SK-N-MC (cell line): ENCODE results near the gene CA10.

Experiments used
- DNase-seq: peaks from one replicate; pipeline ENCODE4 v3.0.0-alpha.2; 2011; ENCODE audit warnings: low read depth, low spot score
- H3K27ac ChIP-seq: fragments of 200-600 bp; sonication (generic); 2 replicates; pipeline ENCODE4 v1.5.1; 2016; ENCODE audit warnings: mixed run types
- H3K36me3 ChIP-seq: fragments of 200-600 bp; sonication (generic); 2 replicates; pipeline ENCODE4 v1.6.1; 2017; ENCODE audit warnings: antibody characterized with exemption, low read length, mixed read lengths; ENCODE audit not compliant: insufficient read depth
- H3K4me3 ChIP-seq: fragments of 200-600 bp; sonication (generic); 2 replicates; pipeline ENCODE4 v1.5.1; 2016
- H3K9ac ChIP-seq: fragments of 200-600 bp; sonication (generic); 2 replicates; pipeline ENCODE4 v1.8.0; 2017; ENCODE audit warnings: mixed run types, mixed read lengths; ENCODE audit not compliant: insufficient read length
- H3K9me3 ChIP-seq: fragments of 200-600 bp; sonication (generic); 2 replicates; pipeline ENCODE4 v1.6.1; 2017; ENCODE audit warnings: low read depth, mild to moderate bottlenecking, antibody characterized with exemption, low read length, moderate library complexity, mixed read lengths
- EZH2 ChIP-seq: fragments of 200-600 bp; sonication (generic); IDR thresholded peaks from one replicate; pipeline ENCODE4 v1.6.1; 2017; ENCODE audit warnings: antibody characterized with exemption
- FOXP2 ChIP-seq: optimal IDR thresholded peaks from 2 replicates; pipeline ENCODE3; 2011; ENCODE audit warnings: mild to moderate bottlenecking, moderate library complexity; ENCODE audit not compliant: insufficient read depth; ENCODE audit errors: extremely low read length, control extremely low read depth
- POLR2AphosphoS5 ChIP-seq: IDR thresholded peaks from 2 replicates; pipeline ENCODE4 v1.6.1; 2012; ENCODE audit warnings: mild to moderate bottlenecking, low read depth, low read length, borderline replicate concordance

CA10 gene

DNA sequence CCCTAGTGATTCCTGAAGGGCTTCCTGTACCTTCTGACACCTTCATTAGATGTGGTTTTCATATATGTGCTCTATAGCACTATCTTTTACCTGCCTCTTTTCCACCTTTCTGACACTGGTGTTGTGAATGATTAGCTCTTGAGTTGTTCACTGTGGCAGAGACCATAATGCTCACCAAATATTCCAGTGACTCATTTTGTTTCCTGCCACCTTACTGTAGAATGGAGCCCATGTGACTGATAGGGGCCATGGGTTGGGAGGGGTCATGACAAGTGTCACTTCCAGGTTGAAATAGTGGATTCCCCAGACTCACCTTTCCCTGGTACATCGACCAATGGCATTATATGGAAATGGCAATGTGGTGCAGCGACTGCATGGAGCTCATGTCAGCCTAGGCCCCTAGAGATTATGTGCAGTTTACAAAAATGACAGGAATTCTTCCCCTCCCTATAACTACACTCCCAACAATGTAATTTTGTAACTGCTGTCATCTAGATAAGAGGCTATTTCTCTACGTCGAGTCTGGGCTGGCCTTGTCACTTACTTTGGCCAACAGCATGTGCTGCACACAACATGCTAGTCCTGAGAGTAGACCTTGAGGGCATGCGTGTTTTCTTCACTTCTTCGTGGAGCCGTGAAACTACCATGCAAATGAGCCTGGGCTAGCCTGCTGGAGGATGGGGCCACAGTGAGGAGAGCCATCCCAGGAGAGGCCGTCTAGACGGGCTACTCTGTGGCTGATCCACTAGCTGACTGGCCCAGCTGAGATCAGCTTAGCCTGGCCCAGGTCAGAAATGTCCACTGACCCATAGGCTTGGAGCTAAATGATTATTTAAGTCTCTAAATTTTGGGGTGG is 409.5 kb downstream of the CA10 start:
- no peak overlapping the region for H3K9ac ChIP-seq
- H3K27ac ChIP-seq = no peak overlapping the region
- DNase-seq = no peak
- TF ChIP-seq FOXP2 (no peak), EZH2 (no peak), POLR2AphosphoS5 (no peak)
- no peaks in the 10 kb centered on the region for H3K9me3 ChIP-seq
- no peak overlapping the region for H3K4me3 ChIP-seq
- no peaks in the 10 kb centered on the region for H3K36me3 ChIP-seq

DNA sequence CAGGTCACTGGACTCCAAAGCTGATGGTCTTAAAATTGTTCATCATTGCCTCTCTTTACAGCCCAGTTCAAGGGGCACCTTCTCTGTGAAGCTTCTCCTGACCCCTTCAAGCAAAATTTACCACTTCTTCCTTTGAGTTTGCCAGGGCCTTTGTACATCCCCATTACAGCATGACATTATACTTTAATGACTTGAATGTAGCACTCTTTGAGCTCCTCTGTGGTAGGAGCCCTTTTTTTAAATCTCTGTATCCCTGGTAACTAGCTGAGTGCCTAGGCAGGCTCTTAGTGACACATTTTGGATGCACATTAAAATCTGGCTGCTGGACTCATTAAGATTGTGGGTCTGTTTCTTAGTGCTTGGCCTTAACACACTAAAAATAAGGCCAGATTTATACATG is 412.1 kb downstream of the CA10 start:
- Histone ChIP-seq H3K27ac (no peak overlapping the region), H3K9me3 (no peaks in the 10 kb centered on the region), H3K36me3 (no peaks in the 10 kb centered on the region), H3K4me3 (no peak overlapping the region), H3K9ac (no peak overlapping the region)
- TF ChIP-seq EZH2 (no peak), FOXP2 (no peak), POLR2AphosphoS5 (no peak)
- DNase-seq = no peak

DNA sequence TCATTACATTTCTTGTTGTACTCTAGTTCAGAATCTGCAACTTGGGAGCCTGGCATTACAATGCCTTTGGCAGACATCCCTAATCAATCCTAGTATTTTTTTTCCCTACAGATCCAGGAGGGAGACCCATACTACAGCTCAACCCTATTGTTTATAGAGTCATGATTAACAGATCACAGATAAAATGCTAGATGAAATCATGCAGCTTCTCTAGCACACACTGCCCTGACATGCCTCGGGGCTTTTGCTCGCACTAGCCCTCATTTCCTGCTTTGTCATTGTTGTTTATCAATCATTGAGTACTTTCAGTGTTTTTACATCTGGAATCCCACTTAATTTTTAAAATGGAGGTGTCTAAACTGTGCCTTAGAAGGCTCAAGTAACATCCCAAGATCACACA is 412.5 kb downstream of the CA10 start:
- no peak for DNase-seq
- Histone ChIP-seq H3K9me3 (no peaks in the 10 kb centered on the region), H3K9ac (no peak overlapping the region), H3K36me3 (no peaks in the 10 kb centered on the region), H3K27ac (no peak overlapping the region), H3K4me3 (no peak overlapping the region)
- TF ChIP-seq FOXP2 (no peak), POLR2AphosphoS5 (no peak), EZH2 (no peak)

DNA sequence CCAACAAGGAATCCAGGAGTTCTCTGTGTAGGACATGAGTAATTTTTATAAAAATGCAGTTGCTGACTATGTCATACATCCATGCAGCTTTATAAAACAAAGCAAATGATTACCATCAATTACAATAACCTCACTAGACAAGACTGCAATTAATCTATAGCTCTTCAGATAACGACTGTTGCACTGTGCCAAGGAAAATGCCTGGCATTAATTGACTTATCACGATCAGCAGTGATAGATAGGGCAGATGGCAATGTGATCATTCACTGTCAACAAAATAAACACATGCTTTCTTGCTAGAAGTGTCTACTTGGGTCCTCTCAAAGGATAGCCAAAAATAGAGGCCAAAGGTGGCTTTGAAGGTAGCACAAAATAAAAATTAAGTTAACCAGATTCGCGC is 415.0 kb downstream of the CA10 start:
- Histone ChIP-seq H3K4me3 (no peak overlapping the region), H3K27ac (no peak overlapping the region)
- no peak for TF ChIP-seq EZH2
- TF ChIP-seq FOXP2 = no peak
- TF ChIP-seq POLR2AphosphoS5 = no peak

DNA sequence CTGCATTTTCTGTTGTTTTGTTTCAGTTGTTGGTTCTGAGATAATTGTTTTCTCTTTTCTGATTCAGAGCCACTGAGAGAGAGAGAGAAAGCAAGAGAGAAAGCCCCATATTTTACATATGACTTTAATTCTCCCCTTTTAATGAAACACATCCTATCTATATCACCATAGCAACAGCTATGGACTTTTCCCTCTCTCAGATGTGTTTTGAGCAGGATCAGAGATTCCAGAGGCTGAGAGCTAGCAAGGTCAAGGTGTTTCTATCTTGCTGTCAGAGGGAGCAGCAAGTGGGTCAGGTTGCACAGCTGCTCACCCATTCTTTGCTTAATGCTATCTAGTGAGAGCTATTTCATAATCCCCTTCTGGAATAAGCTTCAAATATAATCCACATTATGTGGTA is 415.9 kb downstream of the CA10 start:
- TF ChIP-seq FOXP2 (no peak), EZH2 (no peak)
- no peak overlapping the region for H3K4me3 ChIP-seq

More for the DNA sequence above, 415.0 kb downstream of the CA10 start:
- H3K9ac ChIP-seq = no peak overlapping the region
- no peaks in the 10 kb centered on the region for H3K36me3 ChIP-seq
- H3K9me3 ChIP-seq = no peaks in the 10 kb centered on the region
- no peak for DNase-seq

DNA sequence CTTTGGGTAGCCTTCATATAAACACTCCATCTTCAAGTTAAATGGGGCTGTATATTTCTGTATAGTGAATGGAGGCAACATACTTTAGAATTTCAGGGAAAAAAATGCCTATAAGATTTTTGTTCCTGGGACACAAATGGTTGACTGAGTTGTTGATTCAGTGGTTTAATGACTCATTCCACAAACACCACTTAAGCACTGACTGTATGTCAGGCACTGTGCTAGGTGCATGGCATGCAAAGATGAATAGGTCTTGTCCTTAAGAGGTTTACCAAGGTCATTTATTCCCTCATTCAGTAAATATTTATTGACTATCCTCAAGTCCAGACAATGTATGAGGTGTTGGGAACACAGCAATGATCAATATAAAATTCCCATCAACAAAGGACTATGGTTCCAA is 417.1 kb downstream of the CA10 start:
- TF ChIP-seq EZH2 (no peak), FOXP2 (no peak), POLR2AphosphoS5 (no peak)
- H3K36me3 ChIP-seq = no peaks in the 10 kb centered on the region
- H3K4me3 ChIP-seq = no peak overlapping the region
- no peak overlapping the region for H3K27ac ChIP-seq
- no peak overlapping the region for H3K9ac ChIP-seq
- H3K9me3 ChIP-seq = no peaks in the 10 kb centered on the region
- no peak for DNase-seq

More for the DNA sequence above, 415.9 kb downstream of the CA10 start:
- Histone ChIP-seq H3K36me3 (no peaks in the 10 kb centered on the region), H3K9ac (no peak overlapping the region), H3K9me3 (no peaks in the 10 kb centered on the region), H3K27ac (no peak overlapping the region)
- DNase-seq = no peak

DNA sequence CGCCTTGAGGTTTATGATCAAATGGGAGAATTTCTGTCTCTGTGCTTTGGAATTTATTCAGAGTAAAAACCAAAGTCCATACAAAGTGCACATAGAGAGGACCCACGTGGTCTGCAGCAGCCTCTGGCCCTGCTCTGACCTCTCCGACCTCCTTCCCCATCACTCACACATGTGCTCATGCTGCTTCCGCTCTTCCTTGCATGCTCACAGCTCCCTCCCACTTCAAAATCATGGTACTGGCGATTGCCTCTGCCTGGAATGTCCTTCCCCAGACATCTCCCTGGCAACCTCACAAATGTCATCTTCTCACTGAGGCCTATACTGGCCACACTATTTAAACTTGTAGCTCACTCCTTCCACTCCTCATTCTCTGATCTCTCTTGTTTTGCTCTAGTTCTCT is 418.0 kb downstream of the CA10 start:
- Histone ChIP-seq H3K4me3 (no peak overlapping the region), H3K9me3 (no peaks in the 10 kb centered on the region), H3K36me3 (no peaks in the 10 kb centered on the region), H3K27ac (no peak overlapping the region), H3K9ac (no peak overlapping the region)
- no peak for TF ChIP-seq POLR2AphosphoS5
- no peak for TF ChIP-seq EZH2
- TF ChIP-seq FOXP2 = no peak
- no peak for DNase-seq

DNA sequence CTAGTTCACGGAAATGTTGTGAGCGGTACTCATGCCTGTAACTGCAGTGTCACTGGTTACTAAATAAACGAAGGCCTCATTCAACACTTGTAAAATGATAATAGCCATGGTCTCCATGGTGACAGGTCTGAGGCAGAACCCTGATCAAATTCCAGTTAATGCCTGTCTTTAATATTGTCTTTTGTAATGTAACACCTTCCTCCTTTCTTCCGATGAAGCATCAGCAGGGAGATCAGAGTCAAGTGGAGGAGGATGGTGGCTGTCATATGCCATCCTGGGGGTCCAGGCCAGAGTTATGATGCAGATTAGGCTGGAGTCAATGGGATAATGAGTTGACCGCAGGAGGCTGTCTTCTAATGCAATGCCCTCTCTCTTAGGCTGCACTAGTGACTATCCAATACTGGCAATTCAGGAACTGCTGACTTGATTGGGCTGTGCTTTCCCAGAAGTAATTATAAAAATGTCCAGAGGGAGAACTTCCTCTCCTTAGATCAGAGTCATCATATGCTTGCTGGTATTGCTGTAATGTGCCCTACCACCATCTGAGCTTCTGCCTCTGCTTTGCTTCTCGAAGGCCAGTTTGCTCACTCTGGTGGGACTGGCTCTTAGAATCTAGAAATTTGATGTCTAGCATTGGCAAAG is 419.1 kb downstream of the CA10 start:
- no peaks in the 10 kb centered on the region for H3K36me3 ChIP-seq
- no peak overlapping the region for H3K9ac ChIP-seq
- no peak for TF ChIP-seq FOXP2
- TF ChIP-seq POLR2AphosphoS5 = no peak
- TF ChIP-seq EZH2 = no peak
- no peaks in the 10 kb centered on the region for H3K9me3 ChIP-seq
- no peak overlapping the region for H3K4me3 ChIP-seq
- no peak overlapping the region for H3K27ac ChIP-seq
- no peak for DNase-seq
